HG02588 (cell line): ENCODE results near the gene KANSL1.

ENCODE experiments used
- ATAC-seq: cut with Tn5 transposase; IDR thresholded peaks from one replicate; pipeline ENCODE4 v1.9.1; 2021; ENCODE audit warnings: mild to moderate bottlenecking, moderate library complexity; ENCODE audit not compliant: unreplicated experiment

Gene KANSL1

GRCh38 chr17:46144246-46144645 lies 49.0 kb downstream of the KANSL1 start:
- no peak for ATAC-seq

GRCh38 chr17:46143827-46144236 lies 49.4 kb downstream of the KANSL1 start:
- no peak for ATAC-seq

GRCh38 chr17:46141645-46142044 lies 51.6 kb downstream of the KANSL1 start:
- ATAC-seq, result no peak

- no peak for ATAC-seq
Observed at GRCh38 chr17:46140645-46141197, 52.5 kb downstream of the KANSL1 start.

- no peak for ATAC-seq
Observed at GRCh38 chr17:46139432-46140210, 53.6 kb downstream of the KANSL1 start.

- ATAC-seq, result no peak
Observed at GRCh38 chr17:46138473-46138872, 54.8 kb downstream of the KANSL1 start.

- no peak for ATAC-seq
Observed at GRCh38 chr17:46136820-46137219, 56.4 kb downstream of the KANSL1 start.

- ATAC-seq, result no peak
Observed at GRCh38 chr17:46135879-46136563, 57.2 kb downstream of the KANSL1 start.

- no peak for ATAC-seq
Observed at GRCh38 chr17:46135126-46135812, 58.0 kb downstream of the KANSL1 start.

GRCh38 chr17:46129302-46129701 lies 63.9 kb downstream of the KANSL1 start:
- ATAC-seq, result no peak

- ATAC-seq, result no peak
Observed at GRCh38 chr17:46128453-46128852, 64.8 kb downstream of the KANSL1 start.

- no peak for ATAC-seq
Observed at GRCh38 chr17:46127524-46127923, 65.7 kb downstream of the KANSL1 start.

- ATAC-seq, result no peak
Observed at GRCh38 chr17:46126840-46127239, 66.4 kb downstream of the KANSL1 start.

GRCh38 chr17:46125831-46126230 lies 67.4 kb downstream of the KANSL1 start:
- ATAC-seq, result no peak

GRCh38 chr17:46124695-46125592 lies 68.3 kb downstream of the KANSL1 start:
- no peak for ATAC-seq

- no peak for ATAC-seq
Observed at GRCh38 chr17:46123607-46124006, 69.6 kb downstream of the KANSL1 start.

GRCh38 chr17:46122486-46122871 lies 70.8 kb downstream of the KANSL1 start:
- no peak for ATAC-seq

- ATAC-seq, result no peak
Observed at GRCh38 chr17:46121841-46122485, 71.3 kb downstream of the KANSL1 start.

- ATAC-seq, result no peak
Observed at GRCh38 chr17:46121165-46121764, 72.0 kb downstream of the KANSL1 start.

- ATAC-seq, result no peak
Observed at GRCh38 chr17:46120537-46120936, 72.7 kb downstream of the KANSL1 start.
